B cell (primary cell): Measurements from ENCODE around the gene NSD1. TPM values are rescaled to one million over a fixed set of nuclear protein-coding genes. Genes with fewer than 3 reads are reported as not detected.

Source experiments
- ATAC-seq: fragments of 200-7000 bp; cut with Tn5 transposase; one replicate; pipeline ENCODE4 v1.10.0; 2021; ENCODE audit warnings: low read depth, mild to moderate bottlenecking, moderate number of reproducible peaks, moderate library complexity
- CTCF ChIA-PET: fragments of 350-600 bp; sonication (Branson Sonifier 250); formaldehyde crosslinking; loops from one replicate; lab custom pipeline; 2021; ENCODE audit warnings: antibody characterized with exemption, inconsistent platforms; lab: Charles Lee
- POLR2A ChIA-PET: fragments of 350-600 bp; sonication (Branson Sonifier 250); formaldehyde crosslinking; loops from one replicate; lab custom pipeline; 2021; ENCODE audit warnings: antibody characterized with exemption; lab: Charles Lee
- DNase-seq: peaks from one replicate; pipeline ENCODE4 v3.0.0; 2013
- H2AFZ ChIP-seq: 2 replicates; pipeline ENCODE4 v1.6.1; 2012; ENCODE audit warnings: mild to moderate bottlenecking, low read depth, low read length; ENCODE audit not compliant: insufficient read depth, poor library complexity, severe bottlenecking
- H3K27ac ChIP-seq, 2 donors: 1 replicate in 1 of 2; 2 replicates in 1 of 2; pipeline ENCODE4 v1.5.1; 2012 to 2013; ENCODE audit warnings: low read length in 2 of 2, mild to moderate bottlenecking in 2 of 2, moderate library complexity in 1 of 2
- H3K27me3 ChIP-seq, 4 experiments: fragments of 200-600 bp in 1 of 4; sonication (generic) in 1 of 4; replicated peaks in 1 of 4; 1 replicate in 2 of 4; 2 replicates in 2 of 4; pipeline versions ENCODE4 v1.6.1 to v1.7.0; 2013 to 2016; ENCODE audit warnings: low read length in 3 of 4, mild to moderate bottlenecking in 2 of 4, mixed read lengths in 1 of 4, moderate library complexity in 1 of 4; ENCODE audit not compliant: insufficient read depth in 4 of 4, control insufficient read depth in 3 of 4; ENCODE audit errors: control extremely low read depth in 1 of 4
- H3K36me3 ChIP-seq, 2 experiments: replicated peaks in 1 of 2; 1 replicate in 1 of 2; 2 replicates in 1 of 2; pipeline versions ENCODE4 v1.6.1 to v1.7.1; 2013; ENCODE audit warnings: low read length in 1 of 2; ENCODE audit not compliant: insufficient read depth in 2 of 2, control insufficient read depth in 1 of 2; ENCODE audit errors: control extremely low read depth in 1 of 2, extremely low read depth in 1 of 2
- H3K4me1 ChIP-seq, 2 donors: fragments of 200-600 bp in 1 of 2; sonication (generic) in 1 of 2; 1 replicate in 1 of 2; 2 replicates in 1 of 2; pipeline versions ENCODE4 v1.5.1 to v1.6.1; 2013 to 2017; ENCODE audit warnings: low read length in 2 of 2; ENCODE audit not compliant: control insufficient read depth in 2 of 2, insufficient read depth in 2 of 2
- H3K4me2 ChIP-seq: replicated peaks from 2 replicates; pipeline ENCODE3; 2012; ENCODE audit warnings: mild to moderate bottlenecking, low read depth, low read length; ENCODE audit not compliant: poor library complexity, severe bottlenecking
- H3K4me3 ChIP-seq, 5 experiments: fragments of 200-600 bp in 1 of 5; sonication (generic) in 1 of 5; 1 replicate in 3 of 5; 2 replicates in 2 of 5; pipeline versions ENCODE4 v1.5.1 to v1.7.0; 2011 to 2016; ENCODE audit warnings: low read length in 4 of 5, mild to moderate bottlenecking in 4 of 5, low read depth in 2 of 5, control low read depth in 1 of 5, moderate library complexity in 1 of 5; ENCODE audit not compliant: insufficient read depth in 1 of 5; ENCODE audit errors: control extremely low read depth in 1 of 5, extremely low read depth in 1 of 5
- H3K79me2 ChIP-seq: fragments of 200-600 bp; sonication (generic); one replicate; pipeline ENCODE4 v1.6.0; 2016; ENCODE audit warnings: low read length; ENCODE audit not compliant: control insufficient read depth, insufficient read depth
- H3K9ac ChIP-seq: fragments of 200-600 bp; sonication (generic); 2 replicates; pipeline ENCODE4 v1.6.1; 2017; ENCODE audit warnings: mild to moderate bottlenecking, low read length, moderate library complexity
- H3K9me3 ChIP-seq, 3 donors: one replicate each; pipeline versions ENCODE4 v1.6.1 to v1.7.1; 2013; ENCODE audit warnings: low read length in 2 of 3; ENCODE audit not compliant: control insufficient read depth in 2 of 3, insufficient read depth in 1 of 3; ENCODE audit errors: control extremely low read depth in 1 of 3
- H4K20me1 ChIP-seq: 2 replicates; pipeline ENCODE4 v1.6.0; 2012; ENCODE audit warnings: mild to moderate bottlenecking, low read length; ENCODE audit not compliant: insufficient read depth, control insufficient read depth, poor library complexity, severe bottlenecking
- H3K27ac Mint-ChIP-seq: one replicate; pipeline ENCODE4 v1.8.0; 2021; ENCODE audit warnings: mixed read lengths
- H3K27me3 Mint-ChIP-seq: one replicate; pipeline ENCODE4 v1.8.0; 2021; ENCODE audit warnings: mixed read lengths
- H3K4me1 Mint-ChIP-seq: one replicate; pipeline ENCODE4 v1.8.0; 2021; ENCODE audit warnings: mixed read lengths
- H3K4me3 Mint-ChIP-seq: one replicate; pipeline ENCODE4 v1.8.0; 2021; ENCODE audit warnings: mixed read lengths
- H3K9me3 Mint-ChIP-seq: one replicate; pipeline ENCODE4 v1.8.0; 2022; ENCODE audit warnings: mixed read lengths; ENCODE audit not compliant: insufficient read depth
- CTCF ChIP-seq: fragments of 200-600 bp; IDR thresholded peaks from one replicate; pipeline ENCODE4 v1.8.0; 2022; ENCODE audit warnings: antibody characterized with exemption, mild to moderate bottlenecking
- EZH2 ChIP-seq: IDR thresholded peaks from 2 replicates; pipeline ENCODE4 v1.6.1; 2012; ENCODE audit warnings: borderline replicate concordance, low read depth, mild to moderate bottlenecking, moderate library complexity, low read length; ENCODE audit not compliant: insufficient read depth, poor library complexity, severe bottlenecking
- WGBS: methylation state at CpG from one replicate; pipeline ENCODE4 v1.1.5; 2013; ENCODE audit warnings: missing lambda C conversion rate; ENCODE audit not compliant: insufficient coverage; 5-methylcytosine and 5-hydroxymethylcytosine counted together
- intact Hi-C: fragments of 100-400 bp; cut with micrococcal nuclease; formaldehyde crosslinking; loops from one replicate; pipeline ENCODE4 v1.10.0; 2022
- polyA plus RNA-seq: library from polyadenylated mRNA; depleted of rRNA; stranded (reverse); fragments of >200 nt; gene quantifications from 2 replicates; pipeline ENCODE4 v1.2.3, GENCODE V29; 2012
- total RNA-seq, 2 donors: library from RNA; stranded (reverse); fragments of 120-200 nt in 1 of 2; gene quantifications; 1 replicate in 1 of 2; 2 replicates in 1 of 2; pipeline versions ENCODE4 v1.2.3 to v1.2.4, GENCODE V29; 2013 to 2022

The NSD1 gene
- total and polyA plus RNA-seq, 2 donors (not counting 1 experiment from before 2014, with no cell fraction given) = 10.8 to 145 TPM

- Mint-ChIP-seq H3K4me3 (no peak overlapping the region), H3K27ac (no peak overlapping the region), H3K27me3 (no peaks in the 10 kb centered on the region), H3K9me3 (no peaks in the 10 kb centered on the region), H3K4me1 (no peaks in the 10 kb centered on the region)
- intact Hi-C loops = loop anchor here (10.0 kb wide), 1 partner anchor 97 kb away; no protein-coding TSS in a partner anchor
- H3K4me1 ChIP-seq = no peaks in the 10 kb centered on the region
- no peak overlapping the region for H3K4me3 ChIP-seq
- peaks cover 14 to 41% of the 10 kb centered on the region in 2 experiments for H3K36me3 ChIP-seq
- TF ChIP-seq EZH2 = no peak
- TF ChIP-seq CTCF = no peak
- WGBS = 100% methylated on average over 1 of the region's 3 CpGs
- ATAC-seq (no peak), DNase-seq (no peak)
- ChIA-PET POLR2A (interaction anchor here (0.7 kb wide), 1 partner anchor 24 kb away, joined by 4 read pairs; no protein-coding TSS in a partner anchor), CTCF (no interaction called here)
- no peaks in the 10 kb centered on the region for H3K9me3 ChIP-seq
- peaks cover 41% of the 10 kb centered on the region for H3K79me2 ChIP-seq
- H3K4me2 ChIP-seq = no peak overlapping the region
- no peak overlapping the region for H3K9ac ChIP-seq
- no peaks in the 10 kb centered on the region for H3K27me3 ChIP-seq
- H4K20me1 ChIP-seq = no peaks in the 10 kb centered on the region
- no peak overlapping the region for H3K27ac ChIP-seq
- no peak overlapping the region for H2AFZ ChIP-seq
Measured at GRCh38 chr5:177212242-177212641, 78.7 kb downstream of the NSD1 start.

- intact Hi-C loops = no loop called here
- no peak for TF ChIP-seq EZH2
- no peak for TF ChIP-seq CTCF
- peaks cover 18% of the 10 kb centered on the region for H3K4me1 Mint-ChIP-seq
- Histone ChIP-seq H3K4me2 (no peak overlapping the region), H3K9ac (no peak overlapping the region), H3K27me3 (no peaks in the 10 kb centered on the region), H3K9me3 (no peaks in the 10 kb centered on the region), H2AFZ (no peak overlapping the region), H3K4me3 (no peak overlapping the region), H3K36me3 (peaks cover 2 to 17% of the 10 kb centered on the region in 2 experiments), H3K4me1 (no peaks in the 10 kb centered on the region), H3K27ac (no peak overlapping the region), H3K79me2 (peaks cover 98% of the 10 kb centered on the region), H4K20me1 (peaks cover 22% of the 10 kb centered on the region)
- CTCF ChIA-PET = interaction anchor here (1.1 kb wide), 1 partner anchor 184 kb away, joined by 3 read pairs; no protein-coding TSS in a partner anchor
- H3K9me3 Mint-ChIP-seq = no peaks in the 10 kb centered on the region
- no peak for DNase-seq
- ATAC-seq = no peak
- 97% methylated on average over 6 of the region's 8 CpGs for WGBS
- H3K4me3 Mint-ChIP-seq = no peak overlapping the region
- no peaks in the 10 kb centered on the region for H3K27me3 Mint-ChIP-seq
- no peak overlapping the region for H3K27ac Mint-ChIP-seq
- POLR2A ChIA-PET = no interaction called here
Measured at GRCh38 chr5:177220576-177220975, 87.0 kb downstream of the NSD1 start.
